ENCODE results near the gene MYO7B. TPM values are rescaled to one million over a fixed set of nuclear protein-coding genes. Genes with fewer than 3 reads are reported as not detected.
"Not testable (repeated sequence)": the region's sequence is repeated elsewhere in the genome, so short reads cannot be mapped to it uniquely, and the experiment has no call there.

MYO7B gene
- total RNA-seq, 4 donors from 2014 or later, result 2.3 to 13.0 (median 4.8) TPM

DNA sequence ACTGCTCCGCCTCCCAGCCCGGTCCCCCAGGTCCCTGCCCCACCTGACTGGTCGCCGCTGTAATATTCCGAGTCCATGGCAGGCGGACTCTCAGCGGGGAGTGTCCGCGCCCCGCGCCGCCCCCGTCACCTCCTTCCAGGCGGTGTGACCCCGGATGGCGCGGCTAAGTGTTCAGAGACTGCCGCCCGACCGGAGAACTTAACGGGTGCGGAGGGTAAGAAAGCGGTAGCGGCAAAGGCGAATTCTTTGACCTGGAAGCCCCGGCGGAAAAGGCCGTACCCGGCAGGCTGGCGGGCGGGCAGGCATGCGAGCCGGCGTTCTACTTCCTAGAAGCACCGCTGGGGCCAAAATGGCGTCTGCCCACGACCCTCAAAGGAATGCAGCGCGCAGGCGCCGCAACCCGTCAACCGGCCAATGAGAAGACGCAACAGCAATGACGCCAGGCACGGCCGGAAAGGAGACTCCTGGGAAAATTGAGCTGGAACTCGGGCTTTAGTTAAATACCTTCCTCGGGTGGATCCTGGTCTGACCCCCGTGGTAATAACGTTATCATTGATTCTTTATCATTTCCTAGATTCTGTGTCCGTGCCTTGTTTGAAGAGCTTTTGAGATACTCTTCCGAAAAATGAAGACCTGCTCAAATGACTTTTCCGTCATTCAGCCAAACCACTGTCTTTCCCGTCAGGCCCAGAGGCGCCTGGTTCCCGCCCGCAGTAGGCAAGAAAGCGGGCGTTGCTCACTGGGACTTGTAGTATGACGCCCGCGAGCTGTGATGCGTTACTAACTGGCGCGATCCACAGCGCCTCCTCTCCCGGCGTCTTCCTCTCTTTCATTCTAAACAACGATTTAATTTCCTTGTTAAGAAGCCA, 9.1 kb upstream of the MYO7B start, which contains the start of gene IWS1:
IWS1 (minus strand) TSS at position 358 of the 869 bp plus-strand sequence; CDS start at position 77, 281 bp downstream.
- peak within 1 kb of the TSS; percentile 95 for H3K4me3 ChIP-seq (ENCODE audit: low read depth, poor library complexity, severe bottlenecking)
- TF ChIP-seq CTCF (IDR thresholded peaks at IDR 0.05) (no peak), POLR2A (IDR thresholded peaks at IDR 0.05) (no peak)
- intact Hi-C loops (cut with DNase I; ENCODE audit: low total_unique reads), result no loop called here
- 0 to 1% methylated on average over 52 to 69 of the region's 70 CpGs for WGBS, 2 donors
- peak; percentile 95 to 99 for DNase-seq (ENCODE audit: low spot score in 2 of 2)

DNA sequence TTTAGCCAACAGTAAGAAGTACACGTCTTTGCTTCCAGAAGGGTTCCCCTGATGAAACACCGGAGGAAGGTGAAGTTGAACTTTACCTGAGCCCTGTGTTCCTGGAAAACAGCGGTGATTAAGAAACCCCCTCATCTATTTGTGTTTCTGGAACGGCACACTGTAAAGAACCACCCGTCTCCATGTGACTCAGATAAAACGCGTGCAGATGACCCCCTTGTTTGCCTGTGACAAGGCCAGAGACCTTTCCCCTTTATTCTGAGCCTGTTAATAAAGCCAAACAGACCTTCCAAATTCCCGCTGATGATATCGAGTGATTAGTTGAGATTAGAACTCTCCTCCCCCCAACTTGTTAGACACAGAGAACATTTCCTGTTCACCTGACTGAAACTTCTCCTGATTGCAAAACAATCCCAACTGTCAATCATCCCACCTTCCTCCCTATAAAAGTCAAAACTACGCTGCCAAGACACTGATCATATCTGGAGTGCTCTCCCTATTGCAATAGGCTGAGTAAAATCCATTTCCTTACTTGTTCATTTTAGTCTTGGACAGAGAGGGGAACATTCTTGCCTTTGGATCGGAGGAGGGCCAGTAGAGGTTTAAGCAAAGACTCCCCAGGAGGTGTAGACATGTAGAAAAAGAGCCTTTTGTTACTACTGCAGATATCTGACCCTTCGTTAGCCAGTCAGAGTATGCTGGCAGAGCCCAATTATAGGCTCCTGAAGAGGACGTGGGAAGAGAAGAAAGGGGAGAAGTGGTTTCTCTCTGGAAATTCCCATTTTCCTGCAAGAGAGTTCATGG, 8.3 kb upstream of the MYO7B start:
- intact Hi-C loops (cut with DNase I; ENCODE audit: low total_unique reads), result no loop called here
- WGBS, 2 donors, result 18 to 21% methylated on average over 13 of the region's 13 CpGs
- TF ChIP-seq POLR2A (IDR thresholded peaks at IDR 0.05) (no peak), CTCF (IDR thresholded peaks at IDR 0.05) (no peak)
- DNase-seq (ENCODE audit: low spot score in 2 of 2), result no peak
- peak overlapping the region; percentile 14 for H3K4me3 ChIP-seq (ENCODE audit: low read depth, poor library complexity, severe bottlenecking)

DNA sequence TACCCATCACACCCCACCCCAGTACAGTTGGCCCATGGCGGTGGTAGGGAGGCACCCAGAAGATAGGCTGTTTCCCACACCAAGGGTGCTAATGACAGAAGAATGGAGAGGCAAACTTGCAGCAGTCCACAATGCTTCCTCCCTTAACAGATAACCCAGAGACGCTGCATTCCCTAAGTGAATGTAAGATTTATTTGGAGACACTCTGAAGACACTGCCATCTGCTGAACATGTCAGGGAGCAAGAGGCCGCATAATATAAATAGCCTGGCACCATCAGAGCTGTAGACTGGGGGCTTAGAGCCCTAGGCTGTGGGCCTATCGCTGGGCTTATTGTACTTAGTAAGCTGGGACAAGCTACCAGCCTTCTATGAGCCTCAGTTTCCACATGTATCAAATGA, 7.0 kb upstream of the MYO7B start:
- TF ChIP-seq POLR2A (IDR thresholded peaks at IDR 0.05) (no peak), CTCF (IDR thresholded peaks at IDR 0.05) (no peak)
- intact Hi-C loops (cut with DNase I; ENCODE audit: low total_unique reads), result no loop called here
- DNase-seq (ENCODE audit: low spot score in 2 of 2), result no peak
- no peak overlapping the region for H3K4me3 ChIP-seq (ENCODE audit: low read depth, poor library complexity, severe bottlenecking)
- WGBS, 2 donors, result 68 to 80% methylated on average over 4 of the region's 4 CpGs

DNA sequence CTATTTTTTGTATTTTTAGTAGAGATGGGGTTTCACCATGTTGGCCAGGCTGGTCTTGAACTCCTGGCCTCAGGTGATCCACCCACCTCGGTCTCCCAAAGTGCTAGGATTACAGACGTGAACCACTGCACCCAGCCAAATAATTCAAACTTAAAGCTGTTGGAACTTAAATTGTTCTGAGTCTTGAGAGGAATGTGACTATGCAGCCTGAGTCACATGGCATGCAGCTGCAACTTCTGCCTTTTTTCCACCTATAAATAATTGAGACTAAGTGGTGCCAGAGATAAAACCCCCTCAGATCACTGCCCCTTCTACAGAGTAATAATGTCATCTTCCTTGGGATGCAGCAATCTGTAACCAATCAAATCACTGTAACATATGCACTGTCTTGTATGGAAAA, 6.1 kb upstream of the MYO7B start:
- DNase-seq (ENCODE audit: low spot score in 2 of 2); H3K4me3 ChIP-seq (ENCODE audit: low read depth, poor library complexity, severe bottlenecking); intact Hi-C loops (cut with DNase I; ENCODE audit: low total_unique reads): not testable (repeated sequence)
- 60 to 83% methylated on average over 2 of the region's 2 CpGs for WGBS, 2 donors

- DNase-seq (ENCODE audit: low spot score in 2 of 2), result no peak
- no peak for TF ChIP-seq POLR2A (IDR thresholded peaks at IDR 0.05)
- no peak for TF ChIP-seq CTCF (IDR thresholded peaks at IDR 0.05)
- no peak overlapping the region for H3K4me3 ChIP-seq (ENCODE audit: low read depth, poor library complexity, severe bottlenecking)
- WGBS, 2 donors, result 67 to 72% methylated on average over 3 of the region's 3 CpGs
- intact Hi-C loops (cut with DNase I; ENCODE audit: low total_unique reads), result no loop called here
Measured at GRCh38 chr2:127530245-127531140, 5.0 kb upstream of the MYO7B start.

Measured in lower leg skin (tissue), 4 donors.